Osteoblast (primary cell): ENCODE measurements around the gene SLC9A3. TPM values are rescaled to one million over a fixed set of nuclear protein-coding genes. Genes with fewer than 3 reads are reported as not detected.

Experiments used
- DNase-seq: peaks from one replicate; pipeline ENCODE4 v3.0.0; 2011; ENCODE audit warnings: low spot score, mixed read lengths; ENCODE audit not compliant: insufficient read length; ENCODE audit errors: missing footprints
- H2AFZ ChIP-seq: 2 replicates; pipeline ENCODE4 v1.6.0; 2011; ENCODE audit warnings: mild to moderate bottlenecking, low read length
- H3K27ac ChIP-seq: 2 replicates; pipeline ENCODE4 v1.5.1; 2011; ENCODE audit warnings: mild to moderate bottlenecking, low read depth, low read length, moderate library complexity
- H3K27me3 ChIP-seq: 2 replicates; pipeline ENCODE4 v1.6.0; 2012; ENCODE audit warnings: mild to moderate bottlenecking, control low read depth, inconsistent platforms, low read length, moderate library complexity; ENCODE audit not compliant: insufficient read depth
- H3K36me3 ChIP-seq: 2 replicates; pipeline ENCODE4 v1.5.1; 2011; ENCODE audit warnings: mild to moderate bottlenecking, low read length, control low read depth, moderate library complexity; ENCODE audit not compliant: insufficient read depth
- H3K4me1 ChIP-seq: 2 replicates; pipeline ENCODE4 v1.5.1; 2011; ENCODE audit warnings: mild to moderate bottlenecking, low read length, control low read depth, moderate library complexity; ENCODE audit not compliant: insufficient read depth
- H3K4me2 ChIP-seq: 2 replicates; pipeline ENCODE4 v1.6.0; 2011; ENCODE audit warnings: mild to moderate bottlenecking, low read length; ENCODE audit not compliant: insufficient read depth
- H3K4me3 ChIP-seq: fragments of 200-600 bp; sonication (generic); 3 replicates; pipeline ENCODE4 v1.5.1; 2012; ENCODE audit warnings: mild to moderate bottlenecking, low read length, inconsistent platforms; ENCODE audit not compliant: insufficient read depth
- H3K79me2 ChIP-seq: 2 replicates; pipeline ENCODE4 v1.6.0; 2012; ENCODE audit warnings: mild to moderate bottlenecking, low read length, control low read depth, inconsistent platforms; ENCODE audit not compliant: insufficient read depth
- H3K9me3 ChIP-seq: 2 replicates; pipeline ENCODE4 v1.5.1; 2011; ENCODE audit warnings: low read depth, low read length, control low read depth
- H4K20me1 ChIP-seq: 2 replicates; pipeline ENCODE4 v1.6.0; 2012; ENCODE audit warnings: mild to moderate bottlenecking, low read length, control low read depth; ENCODE audit not compliant: insufficient read depth
- total RNA-seq: library from RNA; depleted of rRNA; stranded (reverse); fragments of >200 nt; gene quantifications from 2 replicates; pipeline ENCODE4 v1.2.3, GENCODE V29; 2012
- TF ChIP-seq, protein P1 (sequence below): IDR thresholded peaks from 2 replicates; pipeline ENCODE4 v1.5.1; 2011; ENCODE audit warnings: mild to moderate bottlenecking, low read depth, low read length, moderate library complexity; ENCODE audit errors: extremely low read depth

Gene SLC9A3
- total RNA-seq, 1 donor, result 1.4 TPM

DNA sequence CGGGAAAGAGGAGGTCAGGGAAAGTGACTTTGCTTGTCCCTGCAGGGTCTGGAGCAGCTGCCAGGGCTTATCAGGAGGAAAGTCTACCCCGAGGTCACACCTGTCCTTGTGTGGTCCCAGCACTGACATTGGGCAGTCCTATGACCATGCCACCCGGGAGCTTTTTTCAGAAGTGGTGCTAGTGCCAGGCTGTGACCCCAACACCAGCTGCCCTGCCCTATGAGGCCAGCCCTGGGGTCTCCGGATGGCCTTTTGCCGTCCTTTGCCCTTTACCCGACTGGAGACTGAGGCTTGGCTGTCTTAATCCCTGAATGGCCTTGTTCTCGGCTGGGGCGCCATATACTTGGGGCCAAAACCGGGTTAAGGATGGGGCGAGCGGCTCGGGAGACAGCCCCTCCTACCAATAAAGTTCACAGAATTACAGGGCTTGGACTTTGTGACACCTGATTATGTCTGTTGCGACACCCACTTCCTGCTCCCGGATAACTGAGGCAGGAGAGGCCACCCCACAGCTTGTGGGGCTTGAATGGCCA lies 22.2 kb upstream of the SLC9A3 start:
- DNase-seq, result no peak
- H3K4me2 ChIP-seq, result no peak overlapping the region
- TF ChIP-seq, protein P1, sequence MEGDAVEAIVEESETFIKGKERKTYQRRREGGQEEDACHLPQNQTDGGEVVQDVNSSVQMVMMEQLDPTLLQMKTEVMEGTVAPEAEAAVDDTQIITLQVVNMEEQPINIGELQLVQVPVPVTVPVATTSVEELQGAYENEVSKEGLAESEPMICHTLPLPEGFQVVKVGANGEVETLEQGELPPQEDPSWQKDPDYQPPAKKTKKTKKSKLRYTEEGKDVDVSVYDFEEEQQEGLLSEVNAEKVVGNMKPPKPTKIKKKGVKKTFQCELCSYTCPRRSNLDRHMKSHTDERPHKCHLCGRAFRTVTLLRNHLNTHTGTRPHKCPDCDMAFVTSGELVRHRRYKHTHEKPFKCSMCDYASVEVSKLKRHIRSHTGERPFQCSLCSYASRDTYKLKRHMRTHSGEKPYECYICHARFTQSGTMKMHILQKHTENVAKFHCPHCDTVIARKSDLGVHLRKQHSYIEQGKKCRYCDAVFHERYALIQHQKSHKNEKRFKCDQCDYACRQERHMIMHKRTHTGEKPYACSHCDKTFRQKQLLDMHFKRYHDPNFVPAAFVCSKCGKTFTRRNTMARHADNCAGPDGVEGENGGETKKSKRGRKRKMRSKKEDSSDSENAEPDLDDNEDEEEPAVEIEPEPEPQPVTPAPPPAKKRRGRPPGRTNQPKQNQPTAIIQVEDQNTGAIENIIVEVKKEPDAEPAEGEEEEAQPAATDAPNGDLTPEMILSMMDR, result no peak

DNA sequence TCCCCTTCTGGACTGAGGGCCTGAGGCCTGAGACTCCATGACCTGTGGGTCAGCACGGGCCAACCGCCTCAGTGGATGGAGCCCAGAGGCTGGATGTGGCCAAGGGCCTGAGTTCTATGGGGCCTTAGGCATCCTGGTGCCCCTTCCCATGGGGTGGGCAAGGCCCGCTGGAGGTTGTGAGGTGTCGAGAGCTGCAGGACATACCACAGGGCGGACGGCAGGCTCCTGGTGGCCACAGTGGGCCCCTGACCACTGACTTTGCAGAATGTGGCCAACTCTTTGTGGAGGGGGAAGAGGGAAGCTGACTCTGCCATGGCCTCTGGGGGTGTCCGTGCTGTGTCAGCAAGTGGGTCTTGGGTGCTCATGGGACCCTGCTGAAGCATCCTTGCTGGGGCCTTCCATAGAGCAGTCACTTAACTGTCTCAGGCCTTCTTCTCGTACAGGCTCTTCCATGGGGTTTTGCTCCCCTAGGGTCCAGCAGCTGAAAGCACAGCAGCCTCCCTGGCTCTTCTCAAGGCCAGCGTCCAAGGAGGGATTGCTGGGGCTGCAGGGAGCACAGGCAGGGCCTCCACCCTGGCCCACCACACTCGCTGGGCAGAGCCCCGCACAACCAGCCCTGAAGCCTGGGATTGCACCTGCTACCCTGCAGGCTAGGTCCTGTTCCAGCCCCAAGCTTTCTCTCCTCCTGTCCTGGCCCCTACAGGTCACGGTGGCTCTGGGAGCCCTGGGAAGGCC lies 21.6 kb upstream of the SLC9A3 start:
- TF ChIP-seq, protein P1, result no peak
- Histone ChIP-seq H2AFZ (no peak overlapping the region), H3K4me2 (no peak overlapping the region), H3K27ac (no peak overlapping the region), H4K20me1 (no peaks in the 10 kb centered on the region), H3K79me2 (no peaks in the 10 kb centered on the region), H3K9me3 (no peaks in the 10 kb centered on the region), H3K4me3 (no peak overlapping the region), H3K36me3 (no peaks in the 10 kb centered on the region), H3K27me3 (peaks cover 7% of the 10 kb centered on the region), H3K4me1 (peaks cover 7% of the 10 kb centered on the region)
- DNase-seq, result no peak

More for the DNA sequence above, 22.2 kb upstream of the SLC9A3 start:
- Histone ChIP-seq H3K4me3 (no peak overlapping the region), H3K27ac (no peak overlapping the region), H3K27me3 (peaks cover 12% of the 10 kb centered on the region), H3K36me3 (no peaks in the 10 kb centered on the region), H3K4me1 (peaks cover 7% of the 10 kb centered on the region), H2AFZ (no peak overlapping the region), H3K79me2 (no peaks in the 10 kb centered on the region), H4K20me1 (no peaks in the 10 kb centered on the region), H3K9me3 (no peaks in the 10 kb centered on the region)

- TF ChIP-seq, protein P1, result no peak
- Histone ChIP-seq H2AFZ (no peak overlapping the region), H3K9me3 (no peaks in the 10 kb centered on the region), H4K20me1 (no peaks in the 10 kb centered on the region), H3K79me2 (no peaks in the 10 kb centered on the region), H3K4me2 (no peak overlapping the region), H3K36me3 (no peaks in the 10 kb centered on the region), H3K27me3 (peaks cover 4% of the 10 kb centered on the region), H3K4me1 (peaks cover 7% of the 10 kb centered on the region), H3K4me3 (no peak overlapping the region), H3K27ac (no peak overlapping the region)
- DNase-seq, result no peak
These were observed 20.6 kb upstream of the SLC9A3 start for GRCh38 chr5:544675-545355.
